ENCODE results near the gene HMGA1.

Gene HMGA1

DNA sequence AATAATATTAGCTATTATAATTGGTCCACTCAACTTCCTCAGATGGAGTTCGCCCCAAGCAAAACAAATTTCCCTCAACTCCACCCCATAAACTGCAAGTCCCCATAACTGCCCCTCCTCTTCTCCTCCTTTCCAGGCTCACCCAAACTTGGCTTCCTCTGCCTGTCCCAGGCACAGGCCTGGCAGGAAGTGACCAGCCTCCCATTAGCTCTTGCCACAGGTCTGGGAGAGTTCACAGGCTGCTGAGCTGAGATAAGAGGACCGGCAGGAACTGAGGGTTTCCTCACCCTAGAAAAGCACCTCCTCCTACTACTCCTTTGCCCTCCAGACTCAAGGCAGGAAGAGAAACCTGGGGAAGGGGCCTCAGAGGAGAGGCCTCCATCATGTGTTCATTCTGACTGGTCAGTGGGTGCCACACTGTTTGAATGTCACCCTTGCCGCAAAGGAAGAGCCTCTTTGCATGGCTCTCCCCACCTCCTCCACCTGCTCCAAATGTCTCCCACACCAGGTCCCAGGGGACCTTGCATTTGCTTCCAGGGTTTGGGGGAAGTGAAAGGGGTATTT is 36.7 kb downstream of the HMGA1 start:
- peaks cover 5% of the 10 kb centered on the region for H3K4me1 ChIP-seq (ENCODE audit: control insufficient read depth, insufficient read depth, low read length)
- no peaks in the 10 kb centered on the region for H3K27me3 ChIP-seq (replicated peaks; ENCODE audit: control insufficient read depth, insufficient read depth, low read length)
- H3K9ac ChIP-seq (ENCODE audit: low read length) = no peak overlapping the region
- DNase-seq (ENCODE audit: low read depth) = no peak
- H3K36me3 ChIP-seq (ENCODE audit: control insufficient read depth, insufficient read depth, low read length, severe bottlenecking) = no peaks in the 10 kb centered on the region
- H3K4me3 ChIP-seq (ENCODE audit: low read length) = no peak overlapping the region
- no peaks in the 10 kb centered on the region for H3K9me3 ChIP-seq (ENCODE audit: control insufficient read depth, low read length)

DNA sequence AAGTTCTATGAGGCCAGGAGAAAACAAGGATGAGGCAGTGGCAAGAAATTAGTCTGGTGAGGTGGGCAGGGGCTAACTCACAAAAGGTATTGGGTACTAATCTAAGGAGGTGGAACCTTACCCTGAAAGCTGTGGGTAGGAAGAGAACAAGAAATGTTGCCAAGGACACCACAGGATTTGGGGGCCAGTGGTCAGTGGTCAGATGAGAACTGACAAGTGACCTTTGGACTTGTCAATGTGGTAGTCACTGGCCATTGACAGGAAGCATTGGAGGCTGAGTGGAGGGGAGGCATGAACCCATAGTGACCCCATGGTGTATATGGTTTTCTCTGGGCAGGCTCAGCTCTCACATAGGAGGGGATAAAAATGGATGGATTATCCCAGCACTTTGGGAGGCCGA is 37.5 kb downstream of the HMGA1 start:
- no peak overlapping the region for H3K4me3 ChIP-seq (ENCODE audit: low read length)
- H3K9ac ChIP-seq (ENCODE audit: low read length) = no peak overlapping the region
- H3K27me3 ChIP-seq (replicated peaks; ENCODE audit: control insufficient read depth, insufficient read depth, low read length) = no peaks in the 10 kb centered on the region
- H3K4me1 ChIP-seq (ENCODE audit: control insufficient read depth, insufficient read depth, low read length) = peaks cover 5% of the 10 kb centered on the region
- DNase-seq (ENCODE audit: low read depth) = no peak
- no peaks in the 10 kb centered on the region for H3K36me3 ChIP-seq (ENCODE audit: control insufficient read depth, insufficient read depth, low read length, severe bottlenecking)
- H3K9me3 ChIP-seq (ENCODE audit: control insufficient read depth, low read length) = no peaks in the 10 kb centered on the region

DNA sequence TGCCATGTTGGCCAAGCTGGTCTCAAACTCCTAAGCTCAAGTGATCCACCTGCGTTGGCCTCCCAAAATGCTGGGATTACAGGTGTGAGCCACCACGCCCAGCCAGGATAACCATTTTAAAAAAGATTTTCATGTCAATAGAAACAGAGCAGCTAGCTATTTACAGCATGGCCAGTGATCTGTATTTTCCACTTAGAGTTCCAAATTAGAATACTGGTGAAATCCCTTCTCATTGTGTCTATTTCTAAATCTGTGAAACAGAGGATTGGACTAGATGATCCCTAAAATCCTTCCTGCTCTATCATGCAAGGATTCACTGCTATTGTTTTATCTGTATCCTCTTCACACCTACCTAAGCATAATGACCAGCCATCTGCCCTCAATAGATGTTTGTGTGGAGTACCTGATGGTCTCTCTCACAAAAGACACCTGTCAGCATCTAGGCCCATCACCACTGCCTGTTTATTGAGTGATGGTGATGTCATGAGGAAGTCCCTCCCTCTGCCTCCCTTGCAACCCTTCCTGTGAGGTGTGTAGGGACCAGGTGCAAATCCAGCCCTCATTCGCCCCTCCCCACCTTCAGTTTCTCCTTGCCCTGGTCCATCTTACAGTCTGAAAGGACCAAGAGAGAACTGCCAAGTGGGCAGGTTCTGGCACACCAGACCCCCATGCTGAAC is 38.6 kb downstream of the HMGA1 start:
- Histone ChIP-seq H3K4me3 (ENCODE audit: low read length) (no peak overlapping the region), H3K36me3 (ENCODE audit: control insufficient read depth, insufficient read depth, low read length, severe bottlenecking) (no peaks in the 10 kb centered on the region), H3K27me3 (replicated peaks; ENCODE audit: control insufficient read depth, insufficient read depth, low read length) (no peaks in the 10 kb centered on the region), H3K9me3 (ENCODE audit: control insufficient read depth, low read length) (no peaks in the 10 kb centered on the region), H3K4me1 (ENCODE audit: control insufficient read depth, insufficient read depth, low read length) (peaks cover 5% of the 10 kb centered on the region), H3K9ac (ENCODE audit: low read length) (no peak overlapping the region)
- no peak for DNase-seq (ENCODE audit: low read depth)

DNA sequence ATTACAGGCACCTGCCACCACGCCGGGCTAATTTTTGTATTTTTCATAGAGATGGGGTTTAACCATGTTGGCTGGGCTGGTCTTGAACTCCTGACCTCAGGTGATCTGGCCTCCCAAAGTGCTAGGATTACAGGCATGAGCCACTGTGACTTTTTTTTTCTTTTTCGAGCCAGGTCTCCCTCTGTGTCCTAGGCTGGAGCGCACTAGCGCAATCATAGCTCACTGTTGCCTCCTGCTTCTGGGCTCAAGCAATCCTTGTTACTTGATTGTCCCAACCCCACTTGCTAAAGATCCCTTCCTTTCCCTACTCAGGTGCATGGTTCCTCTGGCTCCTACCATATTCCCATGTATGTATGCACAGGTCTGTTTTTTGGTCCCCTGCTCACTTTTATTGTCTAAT is 39.5 kb downstream of the HMGA1 start:
- DNase-seq (ENCODE audit: low read depth) = no peak
- Histone ChIP-seq H3K9me3 (ENCODE audit: control insufficient read depth, low read length) (no peaks in the 10 kb centered on the region), H3K36me3 (ENCODE audit: control insufficient read depth, insufficient read depth, low read length, severe bottlenecking) (no peaks in the 10 kb centered on the region), H3K4me3 (ENCODE audit: low read length) (no peak overlapping the region), H3K4me1 (ENCODE audit: control insufficient read depth, insufficient read depth, low read length) (peaks cover 5% of the 10 kb centered on the region), H3K9ac (ENCODE audit: low read length) (no peak overlapping the region), H3K27me3 (replicated peaks; ENCODE audit: control insufficient read depth, insufficient read depth, low read length) (no peaks in the 10 kb centered on the region)

DNA sequence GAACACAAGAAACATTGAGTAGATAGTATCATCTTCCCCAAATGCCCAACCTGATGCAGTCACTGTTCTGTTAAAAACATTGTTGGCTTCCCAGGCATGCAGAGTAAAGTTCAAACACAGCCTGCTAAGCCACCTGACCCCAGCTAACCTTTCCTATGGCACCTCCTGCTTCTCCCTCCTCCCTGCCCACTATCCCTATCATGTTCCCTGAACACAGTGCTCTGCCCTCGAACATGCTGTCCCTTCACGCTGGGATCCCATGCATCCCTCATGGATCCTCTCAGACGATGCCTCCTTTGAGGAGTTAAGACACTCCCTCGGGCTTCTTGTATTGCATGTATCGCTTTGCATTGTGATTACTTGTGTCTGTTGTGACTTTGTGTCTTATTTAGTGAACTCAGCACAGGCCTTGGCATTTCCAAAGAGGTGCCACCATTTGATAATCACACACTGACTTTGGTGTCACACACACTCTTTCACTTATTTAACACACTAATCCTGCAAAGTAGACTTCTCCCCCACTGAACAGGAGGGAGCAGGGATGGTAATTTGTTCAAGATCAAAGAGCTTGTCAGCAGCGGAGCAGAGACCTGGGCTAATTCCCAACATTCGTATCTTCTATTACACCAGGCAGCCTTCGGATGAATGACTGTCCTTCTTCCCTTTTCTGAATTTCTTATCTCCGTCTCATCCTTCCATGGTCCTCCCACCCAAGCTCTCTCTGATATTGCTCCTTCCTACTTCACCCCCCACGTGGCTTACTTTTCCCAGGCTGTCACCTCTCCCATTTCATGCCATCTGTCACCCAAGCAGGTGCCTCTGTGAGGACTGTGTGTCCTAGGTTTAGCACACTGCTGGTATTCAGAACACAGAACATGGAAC is 40.4 kb downstream of the HMGA1 start:
- no peaks in the 10 kb centered on the region for H3K27me3 ChIP-seq (replicated peaks; ENCODE audit: control insufficient read depth, insufficient read depth, low read length)
- H3K36me3 ChIP-seq (ENCODE audit: control insufficient read depth, insufficient read depth, low read length, severe bottlenecking) = no peaks in the 10 kb centered on the region
- peaks cover 5% of the 10 kb centered on the region for H3K4me1 ChIP-seq (ENCODE audit: control insufficient read depth, insufficient read depth, low read length)
- H3K4me3 ChIP-seq (ENCODE audit: low read length) = no peak overlapping the region
- no peaks in the 10 kb centered on the region for H3K9me3 ChIP-seq (ENCODE audit: control insufficient read depth, low read length)
- H3K9ac ChIP-seq (ENCODE audit: low read length) = no peak overlapping the region
- DNase-seq (ENCODE audit: low read depth) = no peak

DNA sequence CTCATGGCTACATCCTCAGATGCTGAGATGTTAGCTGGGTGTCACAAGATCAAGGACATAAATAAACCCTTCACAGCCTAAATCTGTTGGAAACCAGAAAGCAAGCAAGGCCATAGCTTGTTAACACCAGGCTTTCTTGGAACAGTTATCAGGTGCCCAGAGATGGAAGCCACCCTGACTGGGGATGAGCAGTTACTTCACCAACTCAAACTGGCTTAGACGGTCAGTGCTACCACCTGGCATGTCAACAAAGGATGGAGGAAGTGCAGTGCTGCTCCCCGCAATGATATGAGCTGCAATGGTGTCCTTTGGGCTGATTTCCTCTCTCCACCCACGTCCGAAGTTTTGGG is 41.1 kb downstream of the HMGA1 start:
- Histone ChIP-seq H3K4me3 (ENCODE audit: low read length) (no peak overlapping the region), H3K27me3 (replicated peaks; ENCODE audit: control insufficient read depth, insufficient read depth, low read length) (no peaks in the 10 kb centered on the region), H3K4me1 (ENCODE audit: control insufficient read depth, insufficient read depth, low read length) (peaks cover 5% of the 10 kb centered on the region), H3K9me3 (ENCODE audit: control insufficient read depth, low read length) (no peaks in the 10 kb centered on the region), H3K9ac (ENCODE audit: low read length) (no peak overlapping the region), H3K36me3 (ENCODE audit: control insufficient read depth, insufficient read depth, low read length, severe bottlenecking) (no peaks in the 10 kb centered on the region)
- DNase-seq (ENCODE audit: low read depth) = no peak

DNA sequence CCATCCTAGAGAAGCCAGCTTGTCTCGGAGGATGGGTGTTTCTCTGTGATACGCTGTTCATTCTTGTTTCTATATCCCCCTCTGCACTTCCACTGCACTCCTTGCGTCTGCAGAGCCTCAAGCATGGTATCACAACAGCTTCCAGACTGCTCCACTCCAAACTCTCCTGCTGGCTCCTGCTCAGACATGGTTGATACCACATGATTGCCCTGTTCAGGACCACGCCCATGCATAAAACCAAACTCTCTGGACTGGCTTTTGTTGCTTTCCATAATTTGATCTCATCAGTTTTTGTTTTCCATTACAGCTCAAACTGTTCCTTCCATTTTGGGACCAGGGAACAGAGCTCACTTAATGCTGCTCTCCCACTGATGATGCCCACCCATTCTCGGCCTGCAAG is 42.2 kb downstream of the HMGA1 start:
- Histone ChIP-seq H3K9me3 (ENCODE audit: control insufficient read depth, low read length) (no peaks in the 10 kb centered on the region), H3K4me3 (ENCODE audit: low read length) (no peak overlapping the region), H3K9ac (ENCODE audit: low read length) (no peak overlapping the region), H3K4me1 (ENCODE audit: control insufficient read depth, insufficient read depth, low read length) (peaks cover 7% of the 10 kb centered on the region), H3K27me3 (replicated peaks; ENCODE audit: control insufficient read depth, insufficient read depth, low read length) (no peaks in the 10 kb centered on the region), H3K36me3 (ENCODE audit: control insufficient read depth, insufficient read depth, low read length, severe bottlenecking) (no peaks in the 10 kb centered on the region)
- no peak for DNase-seq (ENCODE audit: low read depth)

DNA sequence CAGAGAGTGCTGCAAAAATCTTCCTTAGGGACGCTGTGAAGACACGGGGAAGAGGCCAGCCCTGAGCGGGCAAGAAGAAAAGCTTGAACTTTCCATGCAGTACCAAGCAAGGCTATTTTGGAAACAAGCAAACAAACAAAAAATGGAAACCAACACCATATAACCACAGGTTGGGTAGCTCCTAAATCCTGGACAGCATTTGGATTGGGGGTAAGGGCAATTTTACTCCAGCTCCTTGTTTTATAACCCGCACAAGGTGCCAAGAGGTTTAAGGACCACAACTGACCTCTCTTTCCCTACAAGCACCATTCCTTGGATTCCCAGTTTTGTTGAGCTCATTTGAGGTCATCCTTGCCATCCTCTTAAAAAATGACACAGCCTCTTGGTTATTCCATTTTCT is 43.5 kb downstream of the HMGA1 start:
- no peaks in the 10 kb centered on the region for H3K36me3 ChIP-seq (ENCODE audit: control insufficient read depth, insufficient read depth, low read length, severe bottlenecking)
- peaks cover 3% of the 10 kb centered on the region for H3K9me3 ChIP-seq (ENCODE audit: control insufficient read depth, low read length)
- H3K4me1 ChIP-seq (ENCODE audit: control insufficient read depth, insufficient read depth, low read length) = peaks cover 20% of the 10 kb centered on the region
- H3K27me3 ChIP-seq (replicated peaks; ENCODE audit: control insufficient read depth, insufficient read depth, low read length) = no peaks in the 10 kb centered on the region
- H3K9ac ChIP-seq (ENCODE audit: low read length) = no peak overlapping the region
- no peak for DNase-seq (ENCODE audit: low read depth)
- H3K4me3 ChIP-seq (ENCODE audit: low read length) = no peak overlapping the region

DNA sequence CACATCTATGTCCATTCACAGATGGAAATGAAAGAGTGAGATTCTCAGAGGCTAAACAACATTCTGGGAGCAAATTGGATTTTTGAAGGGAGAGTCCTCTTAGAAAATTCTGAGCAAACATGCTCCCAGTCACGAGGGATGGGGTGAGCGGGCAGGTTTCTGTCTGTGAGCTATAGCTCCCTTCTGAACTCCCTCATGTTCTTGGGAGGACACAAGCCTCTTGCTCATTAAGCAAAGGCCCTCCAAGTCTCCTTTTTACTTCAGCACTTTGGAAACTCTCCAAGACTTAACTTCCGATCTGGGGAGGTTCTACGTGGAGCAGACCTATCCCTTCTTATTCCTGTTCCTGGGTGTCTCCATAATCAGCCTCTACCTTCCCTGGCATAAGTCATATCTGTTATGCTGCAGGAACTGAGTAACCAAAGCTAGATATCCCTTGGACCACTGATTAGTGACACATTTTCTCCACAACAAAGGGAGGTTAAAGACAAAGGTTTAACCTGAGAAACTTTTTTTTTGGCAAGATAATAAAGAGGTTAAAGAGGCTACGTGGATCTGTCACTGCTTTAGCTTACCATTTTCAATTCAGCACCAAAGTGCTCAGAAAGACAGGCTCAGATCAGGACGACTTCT is 45.1 kb downstream of the HMGA1 start:
- no peak overlapping the region for H3K4me3 ChIP-seq (ENCODE audit: low read length)
- no peak for DNase-seq (ENCODE audit: low read depth)
- H3K36me3 ChIP-seq (ENCODE audit: control insufficient read depth, insufficient read depth, low read length, severe bottlenecking) = no peaks in the 10 kb centered on the region

DNA sequence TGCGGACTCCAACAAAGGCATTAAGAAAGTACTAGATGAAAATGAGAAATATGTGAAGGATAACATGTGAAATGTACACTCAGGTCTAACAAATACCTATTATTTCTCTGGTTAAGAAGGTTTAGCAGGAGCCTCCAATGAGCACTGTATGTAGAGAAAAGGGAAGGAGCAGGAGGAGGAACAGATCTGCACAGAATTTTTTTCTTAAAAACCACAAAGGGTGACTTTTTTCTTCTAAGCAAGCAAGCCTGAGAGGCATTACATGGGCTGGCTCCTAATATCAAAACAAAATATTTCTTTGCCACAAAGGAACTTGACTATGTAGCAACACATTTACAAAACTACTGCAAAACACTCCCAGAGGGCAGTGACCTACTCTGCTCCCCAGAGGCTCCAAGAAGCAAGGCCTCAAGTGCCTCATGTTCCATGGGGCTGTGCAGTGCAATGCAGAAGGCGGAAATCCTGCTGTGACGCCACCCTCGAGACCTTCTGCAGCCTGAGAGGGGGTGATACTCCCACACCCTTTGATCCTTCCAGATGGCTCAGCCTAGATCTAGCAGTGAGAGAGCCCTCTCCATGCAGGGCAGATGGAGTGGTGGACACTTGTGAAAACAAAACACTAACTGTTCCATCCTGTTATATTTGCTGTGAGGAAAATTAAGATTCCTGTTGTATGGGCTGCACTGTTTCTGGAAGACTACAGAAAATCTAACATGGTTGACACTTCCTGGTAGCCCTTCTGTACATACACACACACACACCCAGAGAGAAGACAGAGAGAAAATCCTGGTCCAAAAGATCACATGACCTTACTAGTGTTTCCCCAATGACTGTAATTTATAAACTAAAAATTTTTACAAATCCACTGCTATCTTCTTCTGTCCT is 48.1 kb downstream of the HMGA1 start:
- H3K4me3 ChIP-seq (ENCODE audit: low read length) = no peak overlapping the region
- peaks cover 18% of the 10 kb centered on the region for H3K4me1 ChIP-seq (ENCODE audit: control insufficient read depth, insufficient read depth, low read length)
- peaks cover 10% of the 10 kb centered on the region for H3K9me3 ChIP-seq (ENCODE audit: control insufficient read depth, low read length)
- peaks cover 12% of the 10 kb centered on the region for H3K36me3 ChIP-seq (ENCODE audit: control insufficient read depth, insufficient read depth, low read length, severe bottlenecking)
- H3K27me3 ChIP-seq (replicated peaks; ENCODE audit: control insufficient read depth, insufficient read depth, low read length) = no peaks in the 10 kb centered on the region
- peak; percentile 73 for DNase-seq (ENCODE audit: low read depth)
- peak overlapping the region; percentile 6 for H3K9ac ChIP-seq (ENCODE audit: low read length)

More for the DNA sequence above, 45.1 kb downstream of the HMGA1 start:
- peaks cover 10% of the 10 kb centered on the region for H3K9me3 ChIP-seq (ENCODE audit: control insufficient read depth, low read length)
- H3K9ac ChIP-seq (ENCODE audit: low read length) = no peak overlapping the region
- H3K4me1 ChIP-seq (ENCODE audit: control insufficient read depth, insufficient read depth, low read length) = peaks cover 20% of the 10 kb centered on the region
- H3K27me3 ChIP-seq (replicated peaks; ENCODE audit: control insufficient read depth, insufficient read depth, low read length) = no peaks in the 10 kb centered on the region
